Activated naive CD8-positive, alpha-beta T cell (primary cell): ENCODE results near the gene ATP5F1B.

ENCODE experiments used
- H3K27ac Mint-ChIP-seq: one replicate; pipeline ENCODE4 v1.8.0; 2021; ENCODE audit warnings: mixed read lengths
- H3K27me3 Mint-ChIP-seq: one replicate; pipeline ENCODE4 v1.8.0; 2021; ENCODE audit warnings: mixed read lengths
- H3K36me3 Mint-ChIP-seq: one replicate; pipeline ENCODE4 v1.8.0; 2021; ENCODE audit warnings: mixed read lengths
- H3K4me1 Mint-ChIP-seq: one replicate; pipeline ENCODE4 v1.8.0; 2021; ENCODE audit warnings: low read depth, mixed read lengths
- H3K4me3 Mint-ChIP-seq: one replicate; pipeline ENCODE4 v1.8.0; 2021; ENCODE audit warnings: mild to moderate bottlenecking, mixed read lengths
- H3K9me3 Mint-ChIP-seq: one replicate; pipeline ENCODE4 v1.8.0; 2021; ENCODE audit warnings: low read depth, mixed read lengths

The ATP5F1B gene

GRCh38 chr12:56602239-56602638, 43.5 kb downstream of the ATP5F1B start:
- Mint-ChIP-seq H3K27ac (no peak overlapping the region), H3K27me3 (no peaks in the 10 kb centered on the region), H3K4me3 (no peak overlapping the region), H3K4me1 (no peaks in the 10 kb centered on the region), H3K36me3 (peaks cover 3% of the 10 kb centered on the region), H3K9me3 (no peaks in the 10 kb centered on the region)

GRCh38 chr12:56601503-56601902, 44.3 kb downstream of the ATP5F1B start:
- Mint-ChIP-seq H3K4me1 (no peaks in the 10 kb centered on the region), H3K27ac (peak overlapping the region; percentile 58), H3K4me3 (no peak overlapping the region), H3K27me3 (no peaks in the 10 kb centered on the region), H3K9me3 (no peaks in the 10 kb centered on the region), H3K36me3 (peaks cover 3% of the 10 kb centered on the region)

GRCh38 chr12:56600753-56601152, 45.0 kb downstream of the ATP5F1B start:
- H3K9me3 Mint-ChIP-seq: no peaks in the 10 kb centered on the region
- H3K4me1 Mint-ChIP-seq: no peaks in the 10 kb centered on the region
- no peak overlapping the region for H3K4me3 Mint-ChIP-seq
- no peaks in the 10 kb centered on the region for H3K27me3 Mint-ChIP-seq
- peaks cover 3% of the 10 kb centered on the region for H3K36me3 Mint-ChIP-seq
- H3K27ac Mint-ChIP-seq: no peak overlapping the region

GRCh38 chr12:56599797-56600196, 46.0 kb downstream of the ATP5F1B start:
- Mint-ChIP-seq H3K27me3 (no peaks in the 10 kb centered on the region), H3K9me3 (no peaks in the 10 kb centered on the region), H3K27ac (no peak overlapping the region), H3K4me3 (no peak overlapping the region), H3K36me3 (peaks cover 3% of the 10 kb centered on the region), H3K4me1 (no peaks in the 10 kb centered on the region)

GRCh38 chr12:56599041-56599440, 46.7 kb downstream of the ATP5F1B start:
- Mint-ChIP-seq H3K27me3 (no peaks in the 10 kb centered on the region), H3K27ac (no peak overlapping the region), H3K36me3 (peaks cover 3% of the 10 kb centered on the region), H3K4me3 (no peak overlapping the region), H3K9me3 (no peaks in the 10 kb centered on the region), H3K4me1 (no peaks in the 10 kb centered on the region)

GRCh38 chr12:56596815-56597214, 49.0 kb downstream of the ATP5F1B start:
- no peaks in the 10 kb centered on the region for H3K4me1 Mint-ChIP-seq
- no peaks in the 10 kb centered on the region for H3K9me3 Mint-ChIP-seq
- no peak overlapping the region for H3K27ac Mint-ChIP-seq
- H3K27me3 Mint-ChIP-seq: no peaks in the 10 kb centered on the region
- no peak overlapping the region for H3K4me3 Mint-ChIP-seq
- peaks cover 3% of the 10 kb centered on the region for H3K36me3 Mint-ChIP-seq

GRCh38 chr12:56593909-56594621, 51.7 kb downstream of the ATP5F1B start:
- no peak overlapping the region for H3K27ac Mint-ChIP-seq
- no peaks in the 10 kb centered on the region for H3K27me3 Mint-ChIP-seq
- no peaks in the 10 kb centered on the region for H3K9me3 Mint-ChIP-seq
- H3K4me1 Mint-ChIP-seq: no peaks in the 10 kb centered on the region
- peaks cover 3% of the 10 kb centered on the region for H3K36me3 Mint-ChIP-seq
- H3K4me3 Mint-ChIP-seq: no peak overlapping the region

- H3K27ac Mint-ChIP-seq: no peak overlapping the region
- H3K27me3 Mint-ChIP-seq: no peaks in the 10 kb centered on the region
- H3K9me3 Mint-ChIP-seq: no peaks in the 10 kb centered on the region
- no peak overlapping the region for H3K4me3 Mint-ChIP-seq
- no peaks in the 10 kb centered on the region for H3K36me3 Mint-ChIP-seq
- H3K4me1 Mint-ChIP-seq: no peaks in the 10 kb centered on the region
Measured at GRCh38 chr12:56591961-56592360, 53.8 kb downstream of the ATP5F1B start.

GRCh38 chr12:56591126-56591525, 54.7 kb downstream of the ATP5F1B start:
- no peak overlapping the region for H3K27ac Mint-ChIP-seq
- H3K9me3 Mint-ChIP-seq: no peaks in the 10 kb centered on the region
- H3K27me3 Mint-ChIP-seq: no peaks in the 10 kb centered on the region
- peaks cover 2% of the 10 kb centered on the region for H3K4me1 Mint-ChIP-seq
- H3K4me3 Mint-ChIP-seq: no peak overlapping the region
- no peaks in the 10 kb centered on the region for H3K36me3 Mint-ChIP-seq

- H3K4me3 Mint-ChIP-seq: no peak overlapping the region
- no peak overlapping the region for H3K27ac Mint-ChIP-seq
- H3K9me3 Mint-ChIP-seq: no peaks in the 10 kb centered on the region
- peaks cover 2% of the 10 kb centered on the region for H3K4me1 Mint-ChIP-seq
- no peaks in the 10 kb centered on the region for H3K36me3 Mint-ChIP-seq
- H3K27me3 Mint-ChIP-seq: no peaks in the 10 kb centered on the region
Measured at GRCh38 chr12:56590237-56590830, 55.5 kb downstream of the ATP5F1B start.

- H3K4me1 Mint-ChIP-seq: peaks cover 2% of the 10 kb centered on the region
- H3K4me3 Mint-ChIP-seq: no peak overlapping the region
Measured at GRCh38 chr12:56589783-56590182, 56.0 kb downstream of the ATP5F1B start.

More at GRCh38 chr12:56589783-56590182, 56.0 kb downstream of the ATP5F1B start:
- Mint-ChIP-seq H3K27me3 (no peaks in the 10 kb centered on the region), H3K9me3 (no peaks in the 10 kb centered on the region), H3K27ac (no peak overlapping the region), H3K36me3 (no peaks in the 10 kb centered on the region)
